ENCODE measurements around the gene ADARB1. TPM values are rescaled to one million over a fixed set of nuclear protein-coding genes. Genes with fewer than 3 reads are reported as not detected.

The ADARB1 gene
- total RNA-seq, 2 experiments from 2014 or later, result 59.1 to 59.6 TPM

DNA sequence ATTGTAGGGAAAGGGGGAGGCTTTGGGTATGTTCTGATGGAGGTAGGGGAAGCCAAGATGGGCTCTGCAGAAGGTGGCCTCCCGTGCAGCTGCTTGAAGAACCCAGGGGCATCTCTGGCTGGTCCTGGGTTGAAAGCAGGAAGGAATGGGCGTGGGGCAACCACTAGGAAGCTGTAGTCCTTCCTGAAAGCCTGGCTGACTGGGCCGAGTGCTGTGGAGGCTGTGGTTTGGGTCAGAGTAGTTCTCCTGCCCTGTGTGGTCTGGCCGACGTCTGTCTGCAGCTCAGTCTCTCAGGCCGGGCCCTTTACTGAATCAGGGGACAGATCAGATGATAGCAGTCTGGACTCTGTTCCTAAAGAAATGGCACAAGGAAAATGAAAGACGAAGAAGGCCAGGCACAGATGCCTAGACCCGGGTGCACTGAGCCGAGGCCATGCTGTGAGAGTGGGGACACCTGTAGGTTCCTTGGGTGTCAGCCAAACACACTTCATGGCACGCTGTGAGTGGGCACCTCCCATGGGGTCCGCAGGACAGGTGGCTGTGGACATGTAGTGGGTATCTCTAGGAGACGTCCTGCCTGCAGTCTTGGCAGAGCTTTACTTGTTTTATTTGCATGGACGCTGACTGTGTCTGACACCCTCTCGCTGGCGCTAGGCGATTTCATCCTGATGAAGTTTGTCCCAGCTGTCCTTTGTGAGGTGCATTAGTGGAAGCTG lies 126.4 kb downstream of the ADARB1 start:
- H3K27me3 Mint-ChIP-seq, result no peaks in the 10 kb centered on the region
- DNase-seq, result no peak
- no peak overlapping the region for H3K4me3 Mint-ChIP-seq
- H3K4me1 Mint-ChIP-seq, result peaks cover 45% of the 10 kb centered on the region
- peak overlapping the region; percentile 50 for H3K27ac Mint-ChIP-seq
- ChIA-PET POLR2A (interaction anchor here (1.0 to 1.1 kb wide), 2 partner anchors 24 to 28 kb away, joined by 3 to 4 read pairs; no protein-coding TSS in a partner anchor), CTCF (interaction anchor here (0.9 kb wide), 1 partner anchor 64 kb away, joined by 4 read pairs; no protein-coding TSS in a partner anchor)
- no peaks in the 10 kb centered on the region for H3K9me3 Mint-ChIP-seq
- peaks cover 46% of the 10 kb centered on the region for H3K36me3 Mint-ChIP-seq (ENCODE audit: low read depth)

- H3K4me1 Mint-ChIP-seq, result peaks cover 51% of the 10 kb centered on the region
- H3K27ac Mint-ChIP-seq, result no peak overlapping the region
- no peak for DNase-seq
- H3K27me3 Mint-ChIP-seq, result no peaks in the 10 kb centered on the region
- CTCF ChIA-PET, result no interaction called here
- H3K4me3 Mint-ChIP-seq, result no peak overlapping the region
- peaks cover 50% of the 10 kb centered on the region for H3K36me3 Mint-ChIP-seq (ENCODE audit: low read depth)
- POLR2A ChIA-PET, result no interaction called here
- H3K9me3 Mint-ChIP-seq, result no peaks in the 10 kb centered on the region
Measured at GRCh38 chr21:45202344-45202743, 128.0 kb downstream of the ADARB1 start.

DNA sequence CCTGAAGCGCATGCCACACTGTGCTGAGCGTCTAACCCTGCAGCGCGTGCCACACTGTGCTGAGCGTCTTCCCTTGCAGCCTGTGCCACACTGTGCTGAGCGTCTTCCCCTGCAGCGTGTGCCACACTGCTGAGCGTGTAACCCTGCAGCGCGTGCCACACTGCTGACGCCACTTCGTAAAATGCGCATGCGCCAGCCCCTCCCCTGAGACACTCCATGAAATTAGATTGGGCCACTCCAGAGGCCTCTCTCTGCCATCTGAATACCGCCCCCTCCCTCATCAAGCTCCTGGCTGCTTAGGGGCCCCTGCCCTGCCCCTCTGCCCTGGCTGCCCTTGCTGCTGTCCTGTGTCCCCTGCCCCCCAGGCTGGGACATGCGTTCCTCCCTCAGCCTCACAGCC lies 128.5 kb downstream of the ADARB1 start:
- Mint-ChIP-seq H3K4me1 (peaks cover 56% of the 10 kb centered on the region), H3K9me3 (no peaks in the 10 kb centered on the region), H3K4me3 (no peak overlapping the region), H3K27me3 (no peaks in the 10 kb centered on the region), H3K36me3 (ENCODE audit: low read depth) (peaks cover 50% of the 10 kb centered on the region), H3K27ac (no peak overlapping the region)
- ChIA-PET CTCF (interaction anchor here (1.0 kb wide), 1 partner anchor 65 kb away, joined by 3 read pairs; no protein-coding TSS in a partner anchor), POLR2A (no interaction called here)
- no peak for DNase-seq

- peaks cover 57% of the 10 kb centered on the region for H3K36me3 Mint-ChIP-seq (ENCODE audit: low read depth)
- no peak for DNase-seq
- peaks cover 64% of the 10 kb centered on the region for H3K4me1 Mint-ChIP-seq
- no peak overlapping the region for H3K27ac Mint-ChIP-seq
- H3K9me3 Mint-ChIP-seq, result no peaks in the 10 kb centered on the region
- H3K4me3 Mint-ChIP-seq, result no peak overlapping the region
- CTCF ChIA-PET, result interaction anchor here (1.0 kb wide), 1 partner anchor 66 kb away, joined by 3 read pairs; no protein-coding TSS in a partner anchor
- POLR2A ChIA-PET, result no interaction called here
- no peaks in the 10 kb centered on the region for H3K27me3 Mint-ChIP-seq
Measured at GRCh38 chr21:45203983-45204382, 129.6 kb downstream of the ADARB1 start.

GRCh38 chr21:45204395-45204794 lies 130.0 kb downstream of the ADARB1 start:
- H3K36me3 Mint-ChIP-seq (ENCODE audit: low read depth), result peaks cover 61% of the 10 kb centered on the region
- no peak for DNase-seq
- no peak overlapping the region for H3K4me3 Mint-ChIP-seq
- H3K9me3 Mint-ChIP-seq, result no peaks in the 10 kb centered on the region
- CTCF ChIA-PET, result no interaction called here
- H3K27ac Mint-ChIP-seq, result no peak overlapping the region
- no peaks in the 10 kb centered on the region for H3K27me3 Mint-ChIP-seq
- H3K4me1 Mint-ChIP-seq, result peaks cover 64% of the 10 kb centered on the region
- POLR2A ChIA-PET, result no interaction called here

DNA sequence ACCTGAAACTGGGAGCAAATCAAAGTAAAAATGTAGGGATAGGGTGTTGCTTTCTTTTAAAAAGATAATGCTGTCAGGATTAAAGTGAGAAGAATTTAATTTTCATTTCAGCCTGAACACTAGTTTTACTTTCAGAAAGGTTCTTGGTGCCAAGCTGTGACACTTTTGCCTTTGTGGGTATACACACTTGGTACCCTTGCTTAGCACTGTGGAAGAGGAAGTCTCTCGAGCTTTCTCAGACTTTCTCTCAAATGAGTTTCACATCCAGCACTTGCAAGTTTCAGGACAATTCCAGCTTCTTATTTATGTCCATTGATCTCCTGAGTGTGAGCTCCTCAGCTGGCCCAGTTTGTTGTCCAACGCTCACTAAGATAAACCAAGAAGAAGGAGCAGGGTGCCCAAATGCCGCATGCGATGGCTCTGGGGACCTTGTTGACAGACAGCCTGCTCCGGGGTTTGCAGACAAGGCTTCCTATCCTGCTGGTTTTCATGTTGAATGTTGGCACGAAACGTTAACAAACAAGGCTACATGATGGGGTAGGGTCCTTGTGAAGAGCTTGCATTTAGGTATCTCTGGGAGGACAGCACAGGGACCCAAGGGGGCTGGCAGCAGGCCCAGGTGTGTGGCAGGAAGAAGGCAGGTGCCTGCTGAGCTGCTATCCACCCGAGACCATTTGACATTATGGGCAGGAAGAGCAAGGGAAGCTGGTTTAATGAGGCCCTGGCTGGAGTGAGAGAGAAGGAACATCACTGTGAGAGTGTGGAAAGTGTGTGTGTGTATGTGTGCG lies 133.7 kb downstream of the ADARB1 start:
- H3K27me3 Mint-ChIP-seq, result no peaks in the 10 kb centered on the region
- CTCF ChIA-PET, result interaction anchor here (0.9 to 1.2 kb wide), 2 partner anchors 28 to 232 kb away, joined by 3 read pairs; no protein-coding TSS in a partner anchor
- peak overlapping the region; percentile 61 for H3K27ac Mint-ChIP-seq
- peaks cover 75% of the 10 kb centered on the region for H3K36me3 Mint-ChIP-seq (ENCODE audit: low read depth)
- no peak overlapping the region for H3K4me3 Mint-ChIP-seq
- POLR2A ChIA-PET, result interaction anchor here (1.1 to 1.6 kb wide), 2 partner anchors 13 to 16 kb away, joined by 3 to 5 read pairs; no protein-coding TSS in a partner anchor
- DNase-seq, result no peak
- no peaks in the 10 kb centered on the region for H3K9me3 Mint-ChIP-seq
- peaks cover 48% of the 10 kb centered on the region for H3K4me1 Mint-ChIP-seq

DNA sequence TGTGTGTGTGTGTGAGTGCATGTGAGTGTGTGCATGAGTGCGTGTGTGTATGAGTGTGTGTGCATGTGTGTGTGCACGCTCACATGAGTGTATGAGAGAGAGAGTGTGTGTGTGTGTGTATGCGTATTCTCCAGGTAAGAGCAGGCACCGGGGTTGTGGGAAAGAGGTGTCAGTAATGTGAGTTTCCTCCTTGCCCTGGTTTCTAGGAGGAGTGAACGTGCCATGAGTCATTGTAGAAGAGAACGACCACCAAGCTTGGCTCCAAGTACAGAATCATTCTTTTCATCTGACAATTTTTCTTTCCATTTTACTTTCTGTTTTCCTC lies 134.2 kb downstream of the ADARB1 start:
- Mint-ChIP-seq H3K4me3 (no peak overlapping the region), H3K4me1 (peaks cover 45% of the 10 kb centered on the region), H3K36me3 (ENCODE audit: low read depth) (peaks cover 79% of the 10 kb centered on the region), H3K27me3 (no peaks in the 10 kb centered on the region), H3K27ac (peak overlapping the region; percentile 61), H3K9me3 (no peaks in the 10 kb centered on the region)
- POLR2A ChIA-PET, result interaction anchor here (1.1 to 1.6 kb wide), 2 partner anchors 12 to 16 kb away, joined by 3 to 5 read pairs; no protein-coding TSS in a partner anchor
- DNase-seq, result no peak
- CTCF ChIA-PET, result interaction anchor here (1.2 kb wide), 1 partner anchor 231 kb away, joined by 3 read pairs; no protein-coding TSS in a partner anchor

- Mint-ChIP-seq H3K4me1 (peaks cover 41% of the 10 kb centered on the region), H3K27ac (no peak overlapping the region), H3K9me3 (no peaks in the 10 kb centered on the region), H3K36me3 (ENCODE audit: low read depth) (peaks cover 84% of the 10 kb centered on the region), H3K4me3 (no peak overlapping the region), H3K27me3 (no peaks in the 10 kb centered on the region)
- ChIA-PET POLR2A (interaction anchor here (1.1 kb wide), 1 partner anchor 12 kb away, joined by 3 read pairs; no protein-coding TSS in a partner anchor), CTCF (interaction anchor here (1.2 kb wide), 1 partner anchor 231 kb away, joined by 3 read pairs; no protein-coding TSS in a partner anchor)
- no peak for DNase-seq
Measured at GRCh38 chr21:45209046-45209445, 134.7 kb downstream of the ADARB1 start.

DNA sequence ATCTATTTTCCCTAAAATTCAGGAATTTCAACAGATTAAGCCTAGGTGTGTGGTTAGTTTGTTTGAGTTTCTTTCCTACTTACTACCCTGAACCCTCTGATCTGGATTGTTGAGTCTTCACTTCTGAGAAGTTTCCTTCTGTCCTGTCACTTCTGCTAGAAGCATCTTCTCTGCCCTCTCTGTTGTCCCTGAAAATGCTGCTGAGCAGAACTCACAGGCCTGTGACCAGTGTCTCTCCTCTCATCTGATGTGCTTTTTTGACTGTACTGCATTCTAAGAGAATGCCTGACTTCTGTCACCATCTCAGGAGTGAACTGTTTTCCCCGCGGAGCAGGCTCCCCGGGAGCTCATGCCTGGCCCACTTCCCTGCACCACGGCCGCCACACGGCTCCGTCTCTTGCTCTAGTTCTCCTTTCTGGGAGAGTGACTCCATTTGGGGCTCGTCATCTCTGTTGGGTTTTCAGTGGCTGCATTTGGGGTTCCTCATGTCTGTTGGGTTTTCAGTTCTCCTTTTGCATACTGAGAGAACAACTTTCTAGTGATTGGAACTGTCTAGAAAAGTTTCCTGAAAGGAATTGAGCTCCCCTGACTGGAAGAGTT lies 135.4 kb downstream of the ADARB1 start:
- H3K36me3 Mint-ChIP-seq (ENCODE audit: low read depth), result peaks cover 83% of the 10 kb centered on the region
- CTCF ChIA-PET, result interaction anchor here (1.2 kb wide), 1 partner anchor 230 kb away, joined by 3 read pairs; no protein-coding TSS in a partner anchor
- no peaks in the 10 kb centered on the region for H3K27me3 Mint-ChIP-seq
- peaks cover 36% of the 10 kb centered on the region for H3K4me1 Mint-ChIP-seq
- H3K27ac Mint-ChIP-seq, result no peak overlapping the region
- no peak overlapping the region for H3K4me3 Mint-ChIP-seq
- peaks cover 1% of the 10 kb centered on the region for H3K9me3 Mint-ChIP-seq
- DNase-seq, result no peak
- POLR2A ChIA-PET, result no interaction called here

DNA sequence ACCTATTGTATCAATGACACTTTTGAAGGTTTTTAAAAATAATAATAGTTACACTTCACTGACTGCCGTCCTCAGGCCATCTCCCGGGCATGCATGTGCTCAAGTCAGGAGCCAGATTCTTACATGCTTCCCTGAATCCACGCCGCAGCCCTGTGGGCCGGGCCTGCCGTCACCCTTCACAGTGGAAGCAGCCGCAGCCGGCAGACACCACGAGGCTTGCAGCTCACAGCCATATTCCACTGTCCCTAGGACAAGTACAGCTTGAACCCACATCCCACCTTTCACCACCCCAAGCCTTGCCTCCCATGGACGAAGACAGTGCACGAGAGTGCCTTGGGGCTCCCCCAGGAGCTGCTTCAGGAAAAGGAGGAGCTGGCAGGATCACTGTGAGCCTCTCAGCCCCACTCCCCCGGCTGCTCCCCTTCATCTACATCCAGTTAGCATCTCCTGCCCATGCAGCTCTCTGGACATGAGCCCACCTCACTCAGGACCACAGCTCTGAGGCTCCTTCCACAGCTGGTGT lies 136.1 kb downstream of the ADARB1 start:
- no peaks in the 10 kb centered on the region for H3K27me3 Mint-ChIP-seq
- H3K27ac Mint-ChIP-seq, result no peak overlapping the region
- POLR2A ChIA-PET, result no interaction called here
- peaks cover 3% of the 10 kb centered on the region for H3K9me3 Mint-ChIP-seq
- CTCF ChIA-PET, result interaction anchor here (1.0 kb wide), 1 partner anchor 70 kb away, joined by 4 read pairs; no protein-coding TSS in a partner anchor
- DNase-seq, result no peak
- peaks cover 36% of the 10 kb centered on the region for H3K4me1 Mint-ChIP-seq
- H3K4me3 Mint-ChIP-seq, result no peak overlapping the region
- peaks cover 83% of the 10 kb centered on the region for H3K36me3 Mint-ChIP-seq (ENCODE audit: low read depth)

GRCh38 chr21:45211661-45212060 lies 137.3 kb downstream of the ADARB1 start:
- ChIA-PET POLR2A (no interaction called here), CTCF (interaction anchor here (1.0 kb wide), 1 partner anchor 71 kb away, joined by 4 read pairs; no protein-coding TSS in a partner anchor)
- H3K4me1 Mint-ChIP-seq, result peaks cover 36% of the 10 kb centered on the region
- peaks cover 3% of the 10 kb centered on the region for H3K9me3 Mint-ChIP-seq
- DNase-seq, result no peak
- no peak overlapping the region for H3K4me3 Mint-ChIP-seq
- H3K27ac Mint-ChIP-seq, result no peak overlapping the region
- H3K27me3 Mint-ChIP-seq, result no peaks in the 10 kb centered on the region
- peaks cover 82% of the 10 kb centered on the region for H3K36me3 Mint-ChIP-seq (ENCODE audit: low read depth)

DNA sequence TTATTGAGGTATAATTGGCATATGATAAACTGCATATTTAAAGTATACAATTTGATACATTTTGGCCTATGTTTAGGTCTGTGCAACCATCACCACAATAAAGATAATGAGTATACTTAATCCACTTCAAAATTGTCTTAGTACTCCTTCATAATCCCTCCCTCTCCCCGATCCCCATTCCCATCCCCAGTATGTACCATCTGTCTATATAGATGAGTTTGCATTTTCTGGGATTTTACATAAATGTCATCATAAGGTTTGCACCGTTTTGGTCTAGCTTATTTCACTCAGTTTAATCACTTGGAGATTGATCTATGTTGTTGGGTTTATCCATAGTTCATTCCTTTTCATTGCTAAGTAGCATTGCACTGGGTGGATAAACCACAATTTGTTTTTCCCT lies 139.0 kb downstream of the ADARB1 start:
- peaks cover 85% of the 10 kb centered on the region for H3K36me3 Mint-ChIP-seq (ENCODE audit: low read depth)
- H3K9me3 Mint-ChIP-seq, result peaks cover 12% of the 10 kb centered on the region
- DNase-seq, result no peak
- H3K27me3 Mint-ChIP-seq, result no peaks in the 10 kb centered on the region
- no peak overlapping the region for H3K27ac Mint-ChIP-seq
- H3K4me3 Mint-ChIP-seq, result no peak overlapping the region
- peaks cover 26% of the 10 kb centered on the region for H3K4me1 Mint-ChIP-seq
- ChIA-PET CTCF (no interaction called here), POLR2A (interaction anchor here (0.6 kb wide), 1 partner anchor 57 kb away, joined by 3 read pairs; no protein-coding TSS in a partner anchor)
